Tibial artery (tissue), 4 donors: ENCODE results near the gene PTGER4.
"Not testable (repeated sequence)": the region's sequence is repeated elsewhere in the genome, so short reads cannot be mapped to it uniquely, and the experiment has no call there.

Experiments used
- DNase-seq, 2 donors: peaks; one replicate each; pipeline ENCODE4 v3.0.0-alpha.2; 2019
- H3K27ac ChIP-seq, 2 donors: fragments of 200-600 bp; sonication (generic) in 1 of 2; 1 replicate in 1 of 2; 2 replicates in 1 of 2; pipeline ENCODE4 v1.5.1; 2018 to 2019; ENCODE audit warnings: mild to moderate bottlenecking in 1 of 2
- H3K27me3 ChIP-seq, 2 donors: fragments of 200-600 bp; sonication (generic) in 1 of 2; one replicate each; pipeline versions ENCODE4 v1.5.1 to v1.6.0; 2016 to 2019
- H3K36me3 ChIP-seq, 3 donors: fragments of 200-600 bp; sonication (generic) in 2 of 3; one replicate each; pipeline ENCODE4 v1.5.1; 2016 to 2019; ENCODE audit warnings: mild to moderate bottlenecking in 2 of 3
- H3K4me1 ChIP-seq, 4 donors: fragments of 200-600 bp; sonication (generic) in 2 of 4; 1 replicate in 3 of 4; 2 replicates in 1 of 4; pipeline ENCODE4 v1.5.1; 2016 to 2019
- H3K4me3 ChIP-seq, 2 donors: fragments of 200-600 bp; sonication (generic) in 1 of 2; 1 replicate in 1 of 2; 2 replicates in 1 of 2; pipeline ENCODE4 v1.5.1; 2018 to 2019; ENCODE audit warnings: mild to moderate bottlenecking in 2 of 2
- H3K9me3 ChIP-seq, 3 donors: fragments of 200-600 bp; sonication (generic) in 1 of 3; one replicate each; pipeline ENCODE4 v1.5.1; 2016 to 2019
- CTCF ChIP-seq, 2 experiments: fragments of 200-600 bp in 1 of 2; fragments of 450-650 bp in 1 of 2; IDR thresholded peaks; one replicate each; pipeline ENCODE4 v1.5.1; 2017 to 2019; ENCODE audit warnings: antibody characterized with exemption in 2 of 2, mild to moderate bottlenecking in 1 of 2, moderate library complexity in 1 of 2
- intact Hi-C: fragments of 100-400 bp; cut with DNase I; formaldehyde crosslinking; loops from one replicate; pipeline ENCODE4 v1.15.0; 2023; ENCODE audit warnings: low total_unique reads

The PTGER4 gene

GRCh38 chr5:40694433-40694832, 14.7 kb downstream of the PTGER4 start:
- H3K36me3 ChIP-seq, result peaks cover 13 to 34% (median 17%) of the 10 kb centered on the region in 3 donors
- no peak for DNase-seq
- TF ChIP-seq CTCF (IDR thresholded peaks at IDR 0.05), result no peak
- H3K4me3 ChIP-seq, result no peak overlapping the region
- no peak overlapping the region for H3K27ac ChIP-seq
- H3K27me3 ChIP-seq, result no peaks in the 10 kb centered on the region
- H3K9me3 ChIP-seq, result no peaks in the 10 kb centered on the region
- H3K4me1 ChIP-seq, result peaks cover 0 to 10% (median 1%) of the 10 kb centered on the region in 4 donors
- intact Hi-C loops, result no loop called here

- Histone ChIP-seq H3K4me3 (no peak overlapping the region), H3K36me3 (peaks cover 0 to 30% (median 17%) of the 10 kb centered on the region in 3 donors), H3K9me3 (peaks cover 0 to 38% (median 4%) of the 10 kb centered on the region in 3 donors), H3K4me1 (no peaks in the 10 kb centered on the region), H3K27ac (no peak overlapping the region), H3K27me3 (no peaks in the 10 kb centered on the region)
- TF ChIP-seq CTCF (IDR thresholded peaks at IDR 0.05), result no peak
- intact Hi-C loops, result no loop called here
- no peak for DNase-seq
These were observed 20.5 kb downstream of the PTGER4 start for GRCh38 chr5:40700116-40700782.

GRCh38 chr5:40702027-40702426, 22.3 kb downstream of the PTGER4 start:
- intact Hi-C loops, H3K27me3 ChIP-seq, DNase-seq, H3K4me3 ChIP-seq, H3K27ac ChIP-seq, H3K4me1 ChIP-seq: not testable (repeated sequence)
- H3K9me3 ChIP-seq, result peaks cover 0 to 47% (median 5%) of the 10 kb centered on the region in 3 donors
- peaks cover 0 to 39% (median 24%) of the 10 kb centered on the region in 3 donors for H3K36me3 ChIP-seq

GRCh38 chr5:40705484-40705883, 25.8 kb downstream of the PTGER4 start:
- H3K4me3 ChIP-seq, H3K27me3 ChIP-seq, H3K27ac ChIP-seq, DNase-seq, H3K4me1 ChIP-seq, intact Hi-C loops: not testable (repeated sequence)
- H3K9me3 ChIP-seq, result peaks cover 0 to 43% (median 5%) of the 10 kb centered on the region in 3 donors
- peaks cover 2 to 23% (median 19%) of the 10 kb centered on the region in 3 donors for H3K36me3 ChIP-seq

- intact Hi-C loops, result not testable (repeated sequence)
These were observed 30.9 kb downstream of the PTGER4 start for GRCh38 chr5:40710575-40710974.

GRCh38 chr5:40714001-40714400, 34.3 kb downstream of the PTGER4 start:
- intact Hi-C loops, result no loop called here
- TF ChIP-seq CTCF (IDR thresholded peaks at IDR 0.05), result no peak
- no peaks in the 10 kb centered on the region for H3K27me3 ChIP-seq

More at GRCh38 chr5:40710575-40710974, 30.9 kb downstream of the PTGER4 start:
- not testable (repeated sequence) for H3K4me1 ChIP-seq, DNase-seq, H3K4me3 ChIP-seq, H3K27ac ChIP-seq, H3K27me3 ChIP-seq, H3K9me3 ChIP-seq
- H3K36me3 ChIP-seq, result peaks cover 6 to 16% (median 7%) of the 10 kb centered on the region in 3 donors

GRCh38 chr5:40716000-40716399, 36.3 kb downstream of the PTGER4 start:
- H3K4me3 ChIP-seq, result no peak overlapping the region
- no peaks in the 10 kb centered on the region for H3K9me3 ChIP-seq
- DNase-seq, result no peak
- H3K27ac ChIP-seq, result no peak overlapping the region
- TF ChIP-seq CTCF (IDR thresholded peaks at IDR 0.05), result no peak
- H3K36me3 ChIP-seq, result peaks cover 3 to 10% (median 10%) of the 10 kb centered on the region in 3 donors
- peaks cover 0 to 12% (median 2%) of the 10 kb centered on the region in 4 donors for H3K4me1 ChIP-seq
- intact Hi-C loops, result no loop called here
- no peaks in the 10 kb centered on the region for H3K27me3 ChIP-seq

More at GRCh38 chr5:40714001-40714400, 34.3 kb downstream of the PTGER4 start:
- Histone ChIP-seq H3K4me3 (no peak overlapping the region), H3K4me1 (peaks cover 0 to 12% (median 2%) of the 10 kb centered on the region in 4 donors), H3K36me3 (peaks cover 0 to 10% (median 6%) of the 10 kb centered on the region in 3 donors), H3K27ac (no peak overlapping the region), H3K9me3 (no peaks in the 10 kb centered on the region)
- no peak for DNase-seq
